ENCODE measurements around the gene IDUA.

DNA sequence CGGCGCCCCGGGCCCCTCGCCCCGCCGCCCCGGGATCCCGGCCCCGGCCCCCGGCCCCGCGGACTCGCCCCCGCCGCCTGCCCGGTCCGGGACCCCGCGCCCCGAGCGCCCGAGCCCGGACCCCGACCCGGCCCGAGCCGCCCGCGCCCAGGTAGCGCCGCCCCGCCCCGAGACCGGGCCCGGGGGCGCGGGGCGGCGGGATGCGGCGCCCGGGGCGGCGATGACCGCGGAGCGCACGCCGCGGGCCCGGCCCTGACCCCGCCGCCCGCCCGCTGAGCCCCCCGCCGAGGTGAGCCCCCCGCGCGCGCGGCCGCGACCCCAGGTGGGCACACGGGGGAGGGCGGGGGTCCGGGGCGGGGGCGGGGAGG is 24.8 kb downstream of the IDUA start:
- TF ChIP-seq POLR2A (IDR thresholded peaks at IDR 0.05): no peak
- TF ChIP-seq, protein P1, sequence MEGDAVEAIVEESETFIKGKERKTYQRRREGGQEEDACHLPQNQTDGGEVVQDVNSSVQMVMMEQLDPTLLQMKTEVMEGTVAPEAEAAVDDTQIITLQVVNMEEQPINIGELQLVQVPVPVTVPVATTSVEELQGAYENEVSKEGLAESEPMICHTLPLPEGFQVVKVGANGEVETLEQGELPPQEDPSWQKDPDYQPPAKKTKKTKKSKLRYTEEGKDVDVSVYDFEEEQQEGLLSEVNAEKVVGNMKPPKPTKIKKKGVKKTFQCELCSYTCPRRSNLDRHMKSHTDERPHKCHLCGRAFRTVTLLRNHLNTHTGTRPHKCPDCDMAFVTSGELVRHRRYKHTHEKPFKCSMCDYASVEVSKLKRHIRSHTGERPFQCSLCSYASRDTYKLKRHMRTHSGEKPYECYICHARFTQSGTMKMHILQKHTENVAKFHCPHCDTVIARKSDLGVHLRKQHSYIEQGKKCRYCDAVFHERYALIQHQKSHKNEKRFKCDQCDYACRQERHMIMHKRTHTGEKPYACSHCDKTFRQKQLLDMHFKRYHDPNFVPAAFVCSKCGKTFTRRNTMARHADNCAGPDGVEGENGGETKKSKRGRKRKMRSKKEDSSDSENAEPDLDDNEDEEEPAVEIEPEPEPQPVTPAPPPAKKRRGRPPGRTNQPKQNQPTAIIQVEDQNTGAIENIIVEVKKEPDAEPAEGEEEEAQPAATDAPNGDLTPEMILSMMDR (IDR thresholded peaks at IDR 0.05): no peak
